Measurements from ENCODE around the gene BSDC1. TPM values are rescaled to one million over a fixed set of nuclear protein-coding genes. Genes with fewer than 3 reads are reported as not detected.
A peak's percentile ranks its signal among the peaks of the same experiment; 100 is the strongest.

BSDC1 gene
- total and polyA plus RNA-seq, 10 of the 15 experiments (the other 5 are each of a cell fraction or from before 2014, with no cell fraction given), result 3.0 to 39.7 (median 22.8) TPM

GRCh38 chr1:32334274-32334861 is 59.9 kb downstream of the BSDC1 start (continued):
- TF ChIP-seq ZBTB40 (IDR thresholded peaks at IDR 0.05; ENCODE audit: borderline replicate concordance) (no peak), E2F4 (IDR thresholded peaks at IDR 0.05; ENCODE audit: low read depth, low read length) (no peak), EGR1 (IDR thresholded peaks at IDR 0.05; ENCODE audit: borderline replicate concordance in 1 of 2, low read depth in 2 of 2, low read length in 2 of 2) (no peak), POLR2A (IDR thresholded peaks at IDR 0.05; ENCODE audit: low read depth, low read length) (peak; percentile 49), TBL1XR1 (IDR thresholded peaks at IDR 0.05; ENCODE audit: low read depth, low read length) (no peak), HDAC6 (IDR thresholded peaks at IDR 0.05; ENCODE audit: unreplicated experiment) (no peak)

Measured in GM12878 (cell line).